H1 (cell line): ENCODE data around the gene ALDH7A1. TPM values are rescaled to one million over a fixed set of nuclear protein-coding genes. Genes with fewer than 3 reads are reported as not detected.

ENCODE experiments used
- CTBP2 ChIP-seq: IDR thresholded peaks from 2 replicates; pipeline ENCODE4 v1.7.0; 2011; ENCODE audit warnings: borderline replicate concordance, mild to moderate bottlenecking, moderate library complexity, mixed read lengths, low read length; ENCODE audit not compliant: insufficient read depth, insufficient read length
- KDM5A ChIP-seq: fragments of 200-600 bp; IDR thresholded peaks from 2 replicates; pipeline ENCODE4 v1.7.1; 2012; ENCODE audit warnings: mild to moderate bottlenecking, low read length, inconsistent platforms, mixed read lengths
- RAD21 ChIP-seq, 2 experiments: IDR thresholded peaks in 1 of 2; conservative IDR thresholded peaks in 1 of 2; 2 replicates each; pipeline ENCODE4 v1.6.1; 2011; ENCODE audit warnings: low read depth in 2 of 2, low read length in 2 of 2, improper control_type of control experiment in 1 of 2, inconsistent platforms in 1 of 2, mild to moderate bottlenecking in 1 of 2, moderate library complexity in 1 of 2
- SP1 ChIP-seq: IDR thresholded peaks from 2 replicates; pipeline ENCODE4 v1.6.1; 2011; ENCODE audit warnings: low read depth, low read length
- SUZ12 ChIP-seq: fragments of 200-600 bp; sonication (generic); IDR thresholded peaks from 2 replicates; pipeline ENCODE4 v1.6.1; 2012; ENCODE audit warnings: mild to moderate bottlenecking, inconsistent platforms, low read length, moderate library complexity, mixed read lengths
- polyA plus RNA-seq, 7 experiments: library from polyadenylated mRNA; depleted of rRNA in 3 of 7; stranded (reverse) in 5 of 7; unstranded in 2 of 7; fragments of >200 nt in 5 of 7; fragments of 200-250 nt in 2 of 7; gene quantifications; 1 replicate in 5 of 7; 2 replicates in 1 of 7; 4 replicates in 1 of 7; pipeline versions ENCODE4 v1.2.1 to v1.2.3, GENCODE V29; 2011 to 2013; ENCODE audit warnings: missing spikeins in 2 of 7, mixed read lengths in 2 of 7
- total RNA-seq: library from RNA; stranded (reverse); fragmentation: NEBNext Ultra II Directional; extraction: Animal tissue kit (Norgen Biotek cat#: 25700); gene quantifications from 2 replicates; pipeline ENCODE4 v1.2.1, GENCODE V29; 2021
- TF ChIP-seq, protein P1 (sequence below): fragments of 300-600 bp; sonication (generic); IDR thresholded peaks from 2 replicates; pipeline ENCODE4 v1.7.1; 2012; ENCODE audit warnings: low read length, moderate library complexity, mild to moderate bottlenecking, inconsistent platforms; ENCODE audit not compliant: insufficient replicate concordance
- TF ChIP-seq, protein P2 (sequence below), 3 experiments: IDR thresholded peaks; 1 replicate in 2 of 3; 2 replicates in 1 of 3; pipeline versions ENCODE4 v1.5.1 to v1.6.1; 2011; ENCODE audit warnings: low read length in 3 of 3, mild to moderate bottlenecking in 3 of 3, inconsistent platforms in 2 of 3, low read depth in 1 of 3, moderate library complexity in 1 of 3; ENCODE audit not compliant: insufficient read depth in 1 of 3; ENCODE audit errors: control extremely low read depth in 1 of 3

Gene ALDH7A1
- total and polyA plus RNA-seq, 2 of the 8 experiments (the other 6 are each of a cell fraction or from before 2014, with no cell fraction given), result 99.6 to 225 TPM

DNA sequence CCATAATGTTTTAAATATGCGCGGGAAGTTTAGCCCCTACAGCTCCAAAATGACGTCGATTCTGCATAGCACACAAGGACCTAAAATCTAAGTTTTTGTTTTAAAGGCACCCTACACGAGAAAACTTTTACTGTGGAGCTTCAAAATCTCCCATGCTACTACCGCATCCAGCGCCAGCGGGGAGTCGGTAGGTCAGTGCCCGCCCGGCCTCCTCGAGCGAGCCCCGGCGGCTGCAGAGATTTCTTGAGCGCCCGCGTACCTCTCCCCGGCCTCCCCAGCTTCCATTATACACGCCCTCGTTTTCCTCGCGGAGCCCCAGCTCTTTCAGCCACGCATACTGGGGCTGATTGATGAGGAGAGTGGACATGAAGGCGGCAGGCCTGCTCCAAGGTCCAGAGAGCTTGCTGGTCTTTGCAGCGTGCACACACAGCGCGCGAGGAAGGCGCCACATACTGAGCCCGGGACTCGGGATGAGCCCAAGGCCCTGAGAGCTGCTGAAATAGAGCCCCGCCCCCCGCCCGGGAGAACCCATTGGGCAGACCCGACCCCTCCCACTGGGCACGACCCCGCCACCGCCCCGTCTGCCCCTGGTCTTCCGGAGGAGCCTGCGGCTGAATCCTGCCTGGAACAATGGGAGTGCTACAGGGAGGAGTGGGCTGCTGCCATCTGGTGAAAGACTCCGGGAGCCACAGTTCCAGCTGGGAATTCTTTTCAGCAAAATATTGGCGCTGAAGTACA is at the start of gene ALDH7A1 (continued):
- TF ChIP-seq, protein P1, sequence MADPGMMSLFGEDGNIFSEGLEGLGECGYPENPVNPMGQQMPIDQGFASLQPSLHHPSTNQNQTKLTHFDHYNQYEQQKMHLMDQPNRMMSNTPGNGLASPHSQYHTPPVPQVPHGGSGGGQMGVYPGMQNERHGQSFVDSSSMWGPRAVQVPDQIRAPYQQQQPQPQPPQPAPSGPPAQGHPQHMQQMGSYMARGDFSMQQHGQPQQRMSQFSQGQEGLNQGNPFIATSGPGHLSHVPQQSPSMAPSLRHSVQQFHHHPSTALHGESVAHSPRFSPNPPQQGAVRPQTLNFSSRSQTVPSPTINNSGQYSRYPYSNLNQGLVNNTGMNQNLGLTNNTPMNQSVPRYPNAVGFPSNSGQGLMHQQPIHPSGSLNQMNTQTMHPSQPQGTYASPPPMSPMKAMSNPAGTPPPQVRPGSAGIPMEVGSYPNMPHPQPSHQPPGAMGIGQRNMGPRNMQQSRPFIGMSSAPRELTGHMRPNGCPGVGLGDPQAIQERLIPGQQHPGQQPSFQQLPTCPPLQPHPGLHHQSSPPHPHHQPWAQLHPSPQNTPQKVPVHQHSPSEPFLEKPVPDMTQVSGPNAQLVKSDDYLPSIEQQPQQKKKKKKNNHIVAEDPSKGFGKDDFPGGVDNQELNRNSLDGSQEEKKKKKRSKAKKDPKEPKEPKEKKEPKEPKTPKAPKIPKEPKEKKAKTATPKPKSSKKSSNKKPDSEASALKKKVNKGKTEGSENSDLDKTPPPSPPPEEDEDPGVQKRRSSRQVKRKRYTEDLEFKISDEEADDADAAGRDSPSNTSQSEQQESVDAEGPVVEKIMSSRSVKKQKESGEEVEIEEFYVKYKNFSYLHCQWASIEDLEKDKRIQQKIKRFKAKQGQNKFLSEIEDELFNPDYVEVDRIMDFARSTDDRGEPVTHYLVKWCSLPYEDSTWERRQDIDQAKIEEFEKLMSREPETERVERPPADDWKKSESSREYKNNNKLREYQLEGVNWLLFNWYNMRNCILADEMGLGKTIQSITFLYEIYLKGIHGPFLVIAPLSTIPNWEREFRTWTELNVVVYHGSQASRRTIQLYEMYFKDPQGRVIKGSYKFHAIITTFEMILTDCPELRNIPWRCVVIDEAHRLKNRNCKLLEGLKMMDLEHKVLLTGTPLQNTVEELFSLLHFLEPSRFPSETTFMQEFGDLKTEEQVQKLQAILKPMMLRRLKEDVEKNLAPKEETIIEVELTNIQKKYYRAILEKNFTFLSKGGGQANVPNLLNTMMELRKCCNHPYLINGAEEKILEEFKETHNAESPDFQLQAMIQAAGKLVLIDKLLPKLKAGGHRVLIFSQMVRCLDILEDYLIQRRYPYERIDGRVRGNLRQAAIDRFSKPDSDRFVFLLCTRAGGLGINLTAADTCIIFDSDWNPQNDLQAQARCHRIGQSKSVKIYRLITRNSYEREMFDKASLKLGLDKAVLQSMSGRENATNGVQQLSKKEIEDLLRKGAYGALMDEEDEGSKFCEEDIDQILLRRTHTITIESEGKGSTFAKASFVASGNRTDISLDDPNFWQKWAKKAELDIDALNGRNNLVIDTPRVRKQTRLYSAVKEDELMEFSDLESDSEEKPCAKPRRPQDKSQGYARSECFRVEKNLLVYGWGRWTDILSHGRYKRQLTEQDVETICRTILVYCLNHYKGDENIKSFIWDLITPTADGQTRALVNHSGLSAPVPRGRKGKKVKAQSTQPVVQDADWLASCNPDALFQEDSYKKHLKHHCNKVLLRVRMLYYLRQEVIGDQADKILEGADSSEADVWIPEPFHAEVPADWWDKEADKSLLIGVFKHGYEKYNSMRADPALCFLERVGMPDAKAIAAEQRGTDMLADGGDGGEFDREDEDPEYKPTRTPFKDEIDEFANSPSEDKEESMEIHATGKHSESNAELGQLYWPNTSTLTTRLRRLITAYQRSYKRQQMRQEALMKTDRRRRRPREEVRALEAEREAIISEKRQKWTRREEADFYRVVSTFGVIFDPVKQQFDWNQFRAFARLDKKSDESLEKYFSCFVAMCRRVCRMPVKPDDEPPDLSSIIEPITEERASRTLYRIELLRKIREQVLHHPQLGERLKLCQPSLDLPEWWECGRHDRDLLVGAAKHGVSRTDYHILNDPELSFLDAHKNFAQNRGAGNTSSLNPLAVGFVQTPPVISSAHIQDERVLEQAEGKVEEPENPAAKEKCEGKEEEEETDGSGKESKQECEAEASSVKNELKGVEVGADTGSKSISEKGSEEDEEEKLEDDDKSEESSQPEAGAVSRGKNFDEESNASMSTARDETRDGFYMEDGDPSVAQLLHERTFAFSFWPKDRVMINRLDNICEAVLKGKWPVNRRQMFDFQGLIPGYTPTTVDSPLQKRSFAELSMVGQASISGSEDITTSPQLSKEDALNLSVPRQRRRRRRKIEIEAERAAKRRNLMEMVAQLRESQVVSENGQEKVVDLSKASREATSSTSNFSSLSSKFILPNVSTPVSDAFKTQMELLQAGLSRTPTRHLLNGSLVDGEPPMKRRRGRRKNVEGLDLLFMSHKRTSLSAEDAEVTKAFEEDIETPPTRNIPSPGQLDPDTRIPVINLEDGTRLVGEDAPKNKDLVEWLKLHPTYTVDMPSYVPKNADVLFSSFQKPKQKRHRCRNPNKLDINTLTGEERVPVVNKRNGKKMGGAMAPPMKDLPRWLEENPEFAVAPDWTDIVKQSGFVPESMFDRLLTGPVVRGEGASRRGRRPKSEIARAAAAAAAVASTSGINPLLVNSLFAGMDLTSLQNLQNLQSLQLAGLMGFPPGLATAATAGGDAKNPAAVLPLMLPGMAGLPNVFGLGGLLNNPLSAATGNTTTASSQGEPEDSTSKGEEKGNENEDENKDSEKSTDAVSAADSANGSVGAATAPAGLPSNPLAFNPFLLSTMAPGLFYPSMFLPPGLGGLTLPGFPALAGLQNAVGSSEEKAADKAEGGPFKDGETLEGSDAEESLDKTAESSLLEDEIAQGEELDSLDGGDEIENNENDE, result peak; percentile 17
- TF ChIP-seq, protein P2, sequence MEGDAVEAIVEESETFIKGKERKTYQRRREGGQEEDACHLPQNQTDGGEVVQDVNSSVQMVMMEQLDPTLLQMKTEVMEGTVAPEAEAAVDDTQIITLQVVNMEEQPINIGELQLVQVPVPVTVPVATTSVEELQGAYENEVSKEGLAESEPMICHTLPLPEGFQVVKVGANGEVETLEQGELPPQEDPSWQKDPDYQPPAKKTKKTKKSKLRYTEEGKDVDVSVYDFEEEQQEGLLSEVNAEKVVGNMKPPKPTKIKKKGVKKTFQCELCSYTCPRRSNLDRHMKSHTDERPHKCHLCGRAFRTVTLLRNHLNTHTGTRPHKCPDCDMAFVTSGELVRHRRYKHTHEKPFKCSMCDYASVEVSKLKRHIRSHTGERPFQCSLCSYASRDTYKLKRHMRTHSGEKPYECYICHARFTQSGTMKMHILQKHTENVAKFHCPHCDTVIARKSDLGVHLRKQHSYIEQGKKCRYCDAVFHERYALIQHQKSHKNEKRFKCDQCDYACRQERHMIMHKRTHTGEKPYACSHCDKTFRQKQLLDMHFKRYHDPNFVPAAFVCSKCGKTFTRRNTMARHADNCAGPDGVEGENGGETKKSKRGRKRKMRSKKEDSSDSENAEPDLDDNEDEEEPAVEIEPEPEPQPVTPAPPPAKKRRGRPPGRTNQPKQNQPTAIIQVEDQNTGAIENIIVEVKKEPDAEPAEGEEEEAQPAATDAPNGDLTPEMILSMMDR (IDR thresholded peaks at IDR 0.05; ENCODE audit: control extremely low read depth in 1 of 3, insufficient read depth in 1 of 3, low read depth in 1 of 3, low read length in 3 of 3), result peak; percentile 59 to 71 (median 67)
- TF ChIP-seq KDM5A (no peak), SUZ12 (no peak), RAD21 (IDR thresholded peaks at IDR 0.05 in 1 of 2, conservative IDR thresholded peaks at IDR 0.05 in 1 of 2; ENCODE audit: low read depth in 2 of 2, low read length in 2 of 2) (peak; percentile 55 to 70), SP1 (no peak), CTBP2 (no peak)
